Ureter (tissue), 1 donor: Measurements from ENCODE around the gene BAIAP3. TPM values are rescaled to one million over a fixed set of nuclear protein-coding genes. Genes with fewer than 3 reads are reported as not detected.

Source experiments
- DNase-seq: peaks from one replicate; pipeline ENCODE4 v3.0.0-alpha.2; 2020; ENCODE audit warnings: low spot score
- total RNA-seq: library from RNA; stranded (reverse); gene quantifications from one replicate; pipeline ENCODE4 v1.2.4, GENCODE V29; 2023
- donor health status: DM: yes; HTN: yes; CAD: no.

Gene BAIAP3
- total RNA-seq, 1 donor from 2014 or later: 3.9 TPM

- DNase-seq: peak; percentile 77
These were observed 1.5 kb upstream of the BAIAP3 start for GRCh38 chr16:1331712-1332617.

- no peak for DNase-seq
These were observed 762 bp upstream of the BAIAP3 start for GRCh38 chr16:1332618-1333148.

GRCh38 chr16:1333854-1334700, 632 bp downstream of the BAIAP3 start:
- no peak for DNase-seq

GRCh38 chr16:1334739-1335138, 1.3 kb downstream of the BAIAP3 start:
- no peak for DNase-seq

GRCh38 chr16:1335211-1335971, 1.9 kb downstream of the BAIAP3 start:
- DNase-seq: no peak

- DNase-seq: no peak
These were observed 2.6 kb downstream of the BAIAP3 start for GRCh38 chr16:1335996-1336395.

GRCh38 chr16:1336619-1337018, 3.2 kb downstream of the BAIAP3 start:
- no peak for DNase-seq

- no peak for DNase-seq
These were observed 4.0 kb downstream of the BAIAP3 start for GRCh38 chr16:1337486-1337885.

- no peak for DNase-seq
These were observed 4.8 kb downstream of the BAIAP3 start for GRCh38 chr16:1338119-1338730.

- DNase-seq: no peak
These were observed 5.6 kb downstream of the BAIAP3 start for GRCh38 chr16:1338855-1339675.

GRCh38 chr16:1340730-1341494, 7.5 kb downstream of the BAIAP3 start:
- no peak for DNase-seq

GRCh38 chr16:1341495-1342420, 8.3 kb downstream of the BAIAP3 start:
- no peak for DNase-seq

GRCh38 chr16:1342526-1343427, 9.3 kb downstream of the BAIAP3 start:
- DNase-seq: peak; percentile 97

- DNase-seq: no peak
These were observed 10.2 kb downstream of the BAIAP3 start for GRCh38 chr16:1343428-1344242.

- no peak for DNase-seq
These were observed 11.1 kb downstream of the BAIAP3 start for GRCh38 chr16:1344499-1344898.

- no peak for DNase-seq
These were observed 11.6 kb downstream of the BAIAP3 start for GRCh38 chr16:1345087-1345486.
